ENCODE results near the gene CYP1A2.

Gene CYP1A2

DNA sequence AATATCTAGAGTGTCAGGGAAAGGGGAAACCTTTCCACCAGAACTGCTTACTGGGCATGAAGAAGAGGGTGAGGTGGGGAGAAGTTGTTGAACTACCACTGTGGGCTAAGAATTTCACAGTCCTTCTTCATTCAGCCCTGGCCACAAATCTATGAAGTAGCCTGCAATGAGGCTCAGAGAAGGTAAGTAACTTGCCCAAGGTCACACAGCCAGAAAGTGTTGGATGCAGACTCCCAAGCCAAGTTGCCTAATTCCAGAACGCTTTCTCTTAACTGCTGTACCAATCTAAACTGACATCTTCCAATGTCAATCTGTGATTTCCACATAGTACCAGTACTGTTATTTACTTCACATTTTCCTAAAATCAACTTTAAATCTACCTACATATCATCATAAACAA, 25.5 kb upstream of the CYP1A2 start:
- Histone ChIP-seq H3K4me3 (ENCODE audit: control insufficient read depth in 1 of 7, extremely low read depth in 1 of 7, insufficient read depth in 4 of 7, low read depth in 2 of 7, low read length in 6 of 7) (no peak overlapping the region), H3K36me3 (ENCODE audit: control insufficient read depth in 4 of 4, insufficient read depth in 4 of 4, low read length in 3 of 4) (no peaks in the 10 kb centered on the region), H3K9me3 (ENCODE audit: control extremely low read depth in 1 of 5, control insufficient read depth in 4 of 5, insufficient read depth in 2 of 5, low read depth in 1 of 5, low read length in 4 of 5) (no peaks in the 10 kb centered on the region), H3K27ac (ENCODE audit: insufficient read depth in 1 of 2, low read depth in 1 of 2, low read length in 2 of 2, poor library complexity in 1 of 2, severe bottlenecking in 2 of 2) (no peak overlapping the region), H3K4me1 (ENCODE audit: control extremely low read depth in 1 of 4, control insufficient read depth in 4 of 4, insufficient read depth in 4 of 4, low read length in 3 of 4) (peaks cover 0 to 22% (median 16%) of the 10 kb centered on the region in 4 experiments), H3K27me3 (replicated peaks in 2 of 5; ENCODE audit: control insufficient read depth in 4 of 5, insufficient read depth in 5 of 5, low read length in 4 of 5) (peaks cover 2 to 35% (median 10%) of the 10 kb centered on the region in 5 experiments)
- no peak for DNase-seq
- ChIA-PET POLR2A (no interaction called here), CTCF (interaction anchor here (1.0 to 3.1 kb wide), 3 partner anchors 8 to 65 kb away, joined by 3 to 10 read pairs (median 3); no protein-coding TSS in a partner anchor)
- 90% methylated on average over 1 of the region's 1 CpG for WGBS (ENCODE audit: insufficient coverage)

DNA sequence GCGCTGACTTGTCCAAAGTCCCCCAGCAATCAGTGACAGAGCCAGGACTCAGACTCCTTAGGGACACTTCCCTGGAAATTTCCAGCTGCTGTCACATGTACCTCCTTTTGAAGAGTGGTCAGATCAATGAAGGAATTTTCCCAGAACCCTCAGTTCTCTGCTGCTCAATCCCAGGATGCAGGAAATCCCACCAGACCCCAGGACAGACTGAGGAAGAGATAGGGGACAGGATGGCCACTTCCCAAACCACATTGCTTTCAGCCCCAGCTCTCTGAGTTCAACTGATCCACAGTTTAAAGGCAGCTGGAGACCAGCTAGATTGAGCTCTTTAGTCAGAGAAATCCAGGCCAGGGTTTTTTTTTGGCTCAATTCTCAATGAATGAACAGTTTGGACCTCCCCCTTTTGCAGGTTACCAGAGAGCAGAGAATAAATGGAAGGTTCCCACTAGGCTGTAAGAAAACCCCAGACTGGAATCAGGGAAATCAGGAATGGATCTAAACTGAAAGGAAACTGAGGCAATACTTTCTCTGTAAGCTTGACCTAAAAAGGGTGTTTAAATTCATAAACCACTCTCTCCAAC, 24.8 kb upstream of the CYP1A2 start:
- Histone ChIP-seq H3K27me3 (replicated peaks in 2 of 5; ENCODE audit: control insufficient read depth in 4 of 5, insufficient read depth in 5 of 5, low read length in 4 of 5) (peaks cover 2 to 35% (median 10%) of the 10 kb centered on the region in 5 experiments), H3K27ac (ENCODE audit: insufficient read depth in 1 of 2, low read depth in 1 of 2, low read length in 2 of 2, poor library complexity in 1 of 2, severe bottlenecking in 2 of 2) (no peak overlapping the region), H3K4me1 (ENCODE audit: control extremely low read depth in 1 of 4, control insufficient read depth in 4 of 4, insufficient read depth in 4 of 4, low read length in 3 of 4) (peaks cover 0 to 22% (median 16%) of the 10 kb centered on the region in 4 experiments), H3K9me3 (ENCODE audit: control extremely low read depth in 1 of 5, control insufficient read depth in 4 of 5, insufficient read depth in 2 of 5, low read depth in 1 of 5, low read length in 4 of 5) (no peaks in the 10 kb centered on the region), H3K4me3 (ENCODE audit: control insufficient read depth in 1 of 7, extremely low read depth in 1 of 7, insufficient read depth in 4 of 7, low read depth in 2 of 7, low read length in 6 of 7) (no peak overlapping the region), H3K36me3 (ENCODE audit: control insufficient read depth in 4 of 4, insufficient read depth in 4 of 4, low read length in 3 of 4) (no peaks in the 10 kb centered on the region)
- CTCF ChIA-PET = interaction anchor here (0.8 to 3.1 kb wide), 5 partner anchors 8 to 64 kb away, joined by 3 to 10 read pairs (median 3); no protein-coding TSS in a partner anchor
- no CpG with 5 or more reads among the region's 1 CpG for WGBS (ENCODE audit: insufficient coverage)
- POLR2A ChIA-PET = no interaction called here
- peak; percentile 50 to 76 (median 74) for DNase-seq

DNA sequence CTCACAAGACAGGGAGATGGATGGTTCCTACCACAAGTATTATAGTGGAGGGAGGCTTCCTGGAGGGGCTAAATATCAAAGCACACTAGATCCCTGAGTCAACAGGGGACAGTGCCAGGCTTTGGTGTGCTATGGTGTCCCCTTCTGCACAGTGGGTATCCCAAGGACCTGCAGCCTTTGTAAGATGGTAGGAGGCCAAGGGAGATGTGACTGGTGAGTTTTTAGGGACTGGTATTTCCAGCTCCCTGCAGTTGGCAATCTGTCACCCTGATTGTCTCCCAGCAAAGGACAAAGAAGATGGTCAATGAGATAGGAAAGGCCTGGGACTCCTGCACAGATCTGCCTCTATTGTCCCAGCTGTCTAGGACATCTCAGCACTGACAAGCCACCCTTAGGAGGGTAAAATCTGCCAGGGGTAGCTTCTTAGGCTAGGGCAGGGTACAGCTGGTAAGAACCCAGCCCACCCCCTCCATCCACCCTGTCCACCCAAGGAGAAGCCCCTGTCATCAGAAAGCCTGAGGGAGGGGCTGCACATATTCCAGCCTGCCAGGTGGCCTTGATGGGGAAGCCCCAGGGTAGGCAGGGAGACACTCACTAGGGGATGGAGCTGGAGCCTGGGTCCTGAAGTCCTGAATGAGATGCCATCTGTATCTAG, 23.9 kb upstream of the CYP1A2 start:
- peaks cover 0 to 22% (median 16%) of the 10 kb centered on the region in 4 experiments for H3K4me1 ChIP-seq (ENCODE audit: control extremely low read depth in 1 of 4, control insufficient read depth in 4 of 4, insufficient read depth in 4 of 4, low read length in 3 of 4)
- H3K27me3 ChIP-seq (replicated peaks in 2 of 5; ENCODE audit: control insufficient read depth in 4 of 5, insufficient read depth in 5 of 5, low read length in 4 of 5) = peaks cover 2 to 35% (median 10%) of the 10 kb centered on the region in 5 experiments
- H3K36me3 ChIP-seq (ENCODE audit: control insufficient read depth in 4 of 4, insufficient read depth in 4 of 4, low read length in 3 of 4) = no peaks in the 10 kb centered on the region
- DNase-seq = no peak
- CTCF ChIA-PET = interaction anchor here (0.8 to 3.1 kb wide), 5 partner anchors 9 to 92 kb away, joined by 3 to 10 read pairs (median 4); no protein-coding TSS in a partner anchor
- H3K4me3 ChIP-seq (ENCODE audit: control insufficient read depth in 1 of 7, extremely low read depth in 1 of 7, insufficient read depth in 4 of 7, low read depth in 2 of 7, low read length in 6 of 7) = no peak overlapping the region
- H3K9me3 ChIP-seq (ENCODE audit: control extremely low read depth in 1 of 5, control insufficient read depth in 4 of 5, insufficient read depth in 2 of 5, low read depth in 1 of 5, low read length in 4 of 5) = no peaks in the 10 kb centered on the region
- no peak overlapping the region for H3K27ac ChIP-seq (ENCODE audit: insufficient read depth in 1 of 2, low read depth in 1 of 2, low read length in 2 of 2, poor library complexity in 1 of 2, severe bottlenecking in 2 of 2)
- POLR2A ChIA-PET = no interaction called here

- 0% methylated on average over 2 of the region's 10 CpGs for WGBS (ENCODE audit: insufficient coverage)
- ChIA-PET POLR2A (no interaction called here), CTCF (interaction anchor here (0.8 to 3.1 kb wide), 4 partner anchors 10 to 92 kb away, joined by 3 to 10 read pairs (median 4); no protein-coding TSS in a partner anchor)
- Histone ChIP-seq H3K9me3 (ENCODE audit: control extremely low read depth in 1 of 5, control insufficient read depth in 4 of 5, insufficient read depth in 2 of 5, low read depth in 1 of 5, low read length in 4 of 5) (no peaks in the 10 kb centered on the region), H3K4me1 (ENCODE audit: control extremely low read depth in 1 of 4, control insufficient read depth in 4 of 4, insufficient read depth in 4 of 4, low read length in 3 of 4) (peaks cover 0 to 22% (median 18%) of the 10 kb centered on the region in 4 experiments), H3K27me3 (replicated peaks in 2 of 5; ENCODE audit: control insufficient read depth in 4 of 5, insufficient read depth in 5 of 5, low read length in 4 of 5) (peaks cover 2 to 35% (median 10%) of the 10 kb centered on the region in 5 experiments), H3K27ac (ENCODE audit: insufficient read depth in 1 of 2, low read depth in 1 of 2, low read length in 2 of 2, poor library complexity in 1 of 2, severe bottlenecking in 2 of 2) (peak within 1 kb of the TSS in 1 of 2 experiments; percentile 25), H3K4me3 (ENCODE audit: control insufficient read depth in 1 of 7, extremely low read depth in 1 of 7, insufficient read depth in 4 of 7, low read depth in 2 of 7, low read length in 6 of 7) (peak within 1 kb of the TSS; percentile 28 to 77 (median 61)), H3K36me3 (ENCODE audit: control insufficient read depth in 4 of 4, insufficient read depth in 4 of 4, low read length in 3 of 4) (no peaks in the 10 kb centered on the region)
- DNase-seq = peak in 2 of 3 donors; percentile 15 to 27
Measured at GRCh38 chr15:74725225-74725774, 23.3 kb upstream of the CYP1A2 start, which contains the start of gene CYP1A1. Gene CYP1A1, minus strand, starts transcription at chr15:74725528. Its CDS starts 2,431 bp downstream, at chr15:74723097.

- H3K27ac ChIP-seq (ENCODE audit: insufficient read depth in 1 of 2, low read depth in 1 of 2, low read length in 2 of 2, poor library complexity in 1 of 2, severe bottlenecking in 2 of 2) = peak overlapping the region in 1 of 2 experiments; percentile 25
- 1% methylated on average over 66 of the region's 86 CpGs for WGBS (ENCODE audit: insufficient coverage)
- H3K9me3 ChIP-seq (ENCODE audit: control extremely low read depth in 1 of 5, control insufficient read depth in 4 of 5, insufficient read depth in 2 of 5, low read depth in 1 of 5, low read length in 4 of 5) = no peaks in the 10 kb centered on the region
- peak; percentile 67 to 70 (median 68) for DNase-seq
- POLR2A ChIA-PET = no interaction called here
- CTCF ChIA-PET = interaction anchor here (0.8 to 3.1 kb wide), 5 partner anchors 9 to 93 kb away, joined by 3 to 10 read pairs (median 4); no protein-coding TSS in a partner anchor
- H3K4me1 ChIP-seq (ENCODE audit: control extremely low read depth in 1 of 4, control insufficient read depth in 4 of 4, insufficient read depth in 4 of 4, low read length in 3 of 4) = peaks cover 0 to 27% (median 21%) of the 10 kb centered on the region in 4 experiments
- peak overlapping the region; percentile 28 to 77 (median 61) for H3K4me3 ChIP-seq (ENCODE audit: control insufficient read depth in 1 of 7, extremely low read depth in 1 of 7, insufficient read depth in 4 of 7, low read depth in 2 of 7, low read length in 6 of 7)
- H3K36me3 ChIP-seq (ENCODE audit: control insufficient read depth in 4 of 4, insufficient read depth in 4 of 4, low read length in 3 of 4) = no peaks in the 10 kb centered on the region
- peaks cover 2 to 35% (median 10%) of the 10 kb centered on the region in 5 experiments for H3K27me3 ChIP-seq (replicated peaks in 2 of 5; ENCODE audit: control insufficient read depth in 4 of 5, insufficient read depth in 5 of 5, low read length in 4 of 5)
Measured at GRCh38 chr15:74725845-74726773, 22.5 kb upstream of the CYP1A2 start.

- Histone ChIP-seq H3K36me3 (ENCODE audit: control insufficient read depth in 4 of 4, insufficient read depth in 4 of 4, low read length in 3 of 4) (no peaks in the 10 kb centered on the region), H3K4me1 (ENCODE audit: control extremely low read depth in 1 of 4, control insufficient read depth in 4 of 4, insufficient read depth in 4 of 4, low read length in 3 of 4) (peaks cover 0 to 29% (median 21%) of the 10 kb centered on the region in 4 experiments), H3K27me3 (replicated peaks in 2 of 5; ENCODE audit: control insufficient read depth in 4 of 5, insufficient read depth in 5 of 5, low read length in 4 of 5) (peaks cover 2 to 35% (median 8%) of the 10 kb centered on the region in 5 experiments), H3K27ac (ENCODE audit: insufficient read depth in 1 of 2, low read depth in 1 of 2, low read length in 2 of 2, poor library complexity in 1 of 2, severe bottlenecking in 2 of 2) (no peak overlapping the region), H3K4me3 (ENCODE audit: control insufficient read depth in 1 of 7, extremely low read depth in 1 of 7, insufficient read depth in 4 of 7, low read depth in 2 of 7, low read length in 6 of 7) (peak overlapping the region in 5 of 7 experiments; percentile 51 to 77 (median 66)), H3K9me3 (ENCODE audit: control extremely low read depth in 1 of 5, control insufficient read depth in 4 of 5, insufficient read depth in 2 of 5, low read depth in 1 of 5, low read length in 4 of 5) (no peaks in the 10 kb centered on the region)
- no peak for DNase-seq
- POLR2A ChIA-PET = no interaction called here
- 56% methylated on average over 18 of the region's 24 CpGs for WGBS (ENCODE audit: insufficient coverage)
- CTCF ChIA-PET = interaction anchor here (0.8 kb wide), 1 partner anchor 8 kb away, joined by 3 read pairs; no protein-coding TSS in a partner anchor
Measured at GRCh38 chr15:74726774-74727164, 21.9 kb upstream of the CYP1A2 start.

Measured in common myeloid progenitor, CD34-positive (primary cell).